Activated CD4-positive, CD25-positive, alpha-beta regulatory T cell treated with anti-CD3 and anti-CD28 coated beads, Interleukin-2, amount 50 U/mL, for 24 hours (primary cell): ENCODE results near the gene PTPRD.

Source experiments
- ATAC-seq, 2 donors: fragments of 150-1000 bp; cut with Tn5 transposase; one replicate each; pipeline ENCODE4 v1.10.0; 2021; ENCODE audit warnings: mild to moderate bottlenecking in 1 of 2, moderate library complexity in 1 of 2

PTPRD gene

GRCh38 chr9:8651070-8651845, 1961.5 kb downstream of the PTPRD start:
- no peak for ATAC-seq

GRCh38 chr9:8649807-8650206, 1963.0 kb downstream of the PTPRD start:
- no peak for ATAC-seq

- ATAC-seq = no peak
These were observed 1963.6 kb downstream of the PTPRD start for GRCh38 chr9:8649160-8649559.

GRCh38 chr9:8648271-8648845, 1964.4 kb downstream of the PTPRD start:
- ATAC-seq = no peak

GRCh38 chr9:8647824-8648223, 1965.0 kb downstream of the PTPRD start:
- ATAC-seq = no peak

GRCh38 chr9:8644571-8644970, 1968.2 kb downstream of the PTPRD start:
- no peak for ATAC-seq

- no peak for ATAC-seq
These were observed 1968.9 kb downstream of the PTPRD start for GRCh38 chr9:8643896-8644295.

- ATAC-seq = no peak
These were observed 1969.3 kb downstream of the PTPRD start for GRCh38 chr9:8643464-8643863.

- ATAC-seq = no peak
These were observed 1972.0 kb downstream of the PTPRD start for GRCh38 chr9:8640761-8641160.

GRCh38 chr9:8637626-8638025, 1975.2 kb downstream of the PTPRD start:
- ATAC-seq = no peak

GRCh38 chr9:8633784-8634183, 1979.0 kb downstream of the PTPRD start:
- ATAC-seq = no peak

- no peak for ATAC-seq
These were observed 1980.3 kb downstream of the PTPRD start for GRCh38 chr9:8632493-8632892.

- ATAC-seq = no peak
These were observed 1984.0 kb downstream of the PTPRD start for GRCh38 chr9:8628791-8629190.

- no peak for ATAC-seq
These were observed 1984.7 kb downstream of the PTPRD start for GRCh38 chr9:8627976-8628679.

GRCh38 chr9:8622871-8623270, 1989.9 kb downstream of the PTPRD start:
- no peak for ATAC-seq

- no peak for ATAC-seq
These were observed 1990.5 kb downstream of the PTPRD start for GRCh38 chr9:8622222-8622802.

GRCh38 chr9:8621416-8621815, 1991.4 kb downstream of the PTPRD start:
- ATAC-seq = no peak

GRCh38 chr9:8616414-8616813, 1996.4 kb downstream of the PTPRD start:
- ATAC-seq = no peak

- ATAC-seq = no peak
These were observed 1997.8 kb downstream of the PTPRD start for GRCh38 chr9:8614926-8615440.

GRCh38 chr9:8613346-8613825, 1999.4 kb downstream of the PTPRD start:
- no peak for ATAC-seq

- no peak for ATAC-seq
These were observed 2001.6 kb downstream of the PTPRD start for GRCh38 chr9:8611153-8611552.

- ATAC-seq = no peak
These were observed 2002.5 kb downstream of the PTPRD start for GRCh38 chr9:8610256-8610655.

GRCh38 chr9:8605096-8605495, 2007.7 kb downstream of the PTPRD start:
- ATAC-seq = no peak
